Measurements from ENCODE around the gene GUCD1. TPM values are rescaled to one million over a fixed set of nuclear protein-coding genes. Genes with fewer than 3 reads are reported as not detected.

GUCD1 gene
- total and polyA plus RNA-seq, 2 of the 8 experiments (the other 6 are each of a cell fraction or from before 2014, with no cell fraction given), result 85.2 to 128 TPM

DNA sequence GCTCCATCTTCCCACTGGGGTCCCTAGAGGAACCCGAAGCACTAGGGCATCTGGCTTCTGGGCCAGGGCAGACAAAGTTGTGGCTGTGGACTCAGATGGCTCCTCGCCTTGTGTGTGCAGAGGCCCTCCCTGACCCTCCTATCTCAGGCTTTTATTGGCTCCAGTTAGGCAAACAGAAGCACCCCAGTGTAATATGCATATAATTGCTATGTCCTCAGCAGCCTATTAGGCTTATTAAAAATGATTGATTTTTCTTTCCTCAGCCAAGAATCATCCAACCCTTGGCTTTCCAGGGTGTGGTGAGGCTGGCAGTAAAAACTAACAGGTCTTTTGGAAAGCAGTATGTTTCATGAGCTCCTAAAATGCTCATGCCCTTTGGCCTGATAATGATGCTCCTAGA, 37.5 kb downstream of the GUCD1 start:
- H4K91ac ChIP-seq (replicated peaks; ENCODE audit: insufficient read length, low read length), result no peak overlapping the region
- peak overlapping the region; percentile 63; the same call in 1 of the 2 replicates for H2BK20ac ChIP-seq (ENCODE audit: low read length)
- H3K9ac ChIP-seq (replicated peaks in 1 of 4; ENCODE audit: extremely low read depth in 1 of 4, low read depth in 3 of 4, low read length in 3 of 4), result no peak overlapping the region
- no peaks in the 10 kb centered on the region for H4K20me1 ChIP-seq (replicated peaks in 1 of 2; ENCODE audit: control insufficient read depth in 1 of 2, insufficient read depth in 2 of 2, low read length in 2 of 2)
- no peak overlapping the region for H2BK12ac ChIP-seq (ENCODE audit: low read depth, low read length)
- H3K79me1 ChIP-seq (ENCODE audit: low read depth, low read length), result no peaks in the 10 kb centered on the region
- H3K23me2 ChIP-seq (ENCODE audit: low read depth, low read length), result no peaks in the 10 kb centered on the region; the same call in 1 of the 2 replicates
- H3K9me3 ChIP-seq (ENCODE audit: insufficient read depth in 2 of 2, low read depth in 1 of 2, low read length in 1 of 2), result no peaks in the 10 kb centered on the region
- ChIA-PET CTCF (ENCODE audit: partially characterized antibody) (interaction anchor here (0.6 to 7.4 kb wide), 9 partner anchors 9 to 112 kb away, joined by 3 to 48 read pairs (median 4); no protein-coding TSS in a partner anchor), POLR2A (ENCODE audit: partially characterized antibody) (interaction anchor here (0.9 kb wide), 1 partner anchor 37 kb away, joined by 3 read pairs; no protein-coding TSS in a partner anchor)
- H3K18ac ChIP-seq (ENCODE audit: extremely low read depth, low read length), result no peak overlapping the region
- H4K5ac ChIP-seq (ENCODE audit: insufficient read length, low read depth, low read length), result no peak overlapping the region
- no peak overlapping the region for H2AK5ac ChIP-seq (ENCODE audit: low read depth, low read length)
- H3K23ac ChIP-seq (ENCODE audit: insufficient read length), result no peak overlapping the region
- H3K4me1 ChIP-seq (replicated peaks in 1 of 4; ENCODE audit: control insufficient read depth in 3 of 4, insufficient read depth in 4 of 4, low read length in 3 of 4), result peaks cover 0 to 6% (median 2%) of the 10 kb centered on the region in 4 experiments; a peak in 5 of 7 replicates
- no peak overlapping the region for H3K14ac ChIP-seq (ENCODE audit: insufficient read length)
- no peak overlapping the region for H3K56ac ChIP-seq (replicated peaks; ENCODE audit: insufficient read length, low read depth, low read length)
- H3K27ac ChIP-seq (ENCODE audit: low read depth, low read length), result no peak overlapping the region
- DNase-seq (ENCODE audit: low read depth in 1 of 2, low spot score in 2 of 2) (no peak), FAIRE-seq (no peak)
- H3K79me2 ChIP-seq (ENCODE audit: control insufficient read depth in 1 of 2, insufficient read depth in 2 of 2, low read length in 2 of 2), result no peaks in the 10 kb centered on the region
- no peak overlapping the region for H2BK120ac ChIP-seq (replicated peaks; ENCODE audit: low read depth, low read length)
- 69% methylated on average over 2 of the region's 2 CpGs; no CpG with 5 or more reads in 1 of the 2 experiments for WGBS, 2 experiments (ENCODE audit: extremely low coverage in 1 of 2, insufficient coverage in 1 of 2, insufficient read length in 1 of 2, insufficient replicate concordance in 2 of 2, low coverage in 1 of 2, low lambda C conversion rate in 2 of 2, missing lambda C conversion rate in 1 of 2)
- no peak overlapping the region for H3K4ac ChIP-seq (replicated peaks; ENCODE audit: insufficient read length, low read depth, low read length)
- H2AFZ ChIP-seq (ENCODE audit: low read length), result no peak overlapping the region
- no peaks in the 10 kb centered on the region for H3K27me3 ChIP-seq (replicated peaks in 1 of 4; ENCODE audit: control insufficient read depth in 3 of 4, extremely low read depth in 1 of 4, insufficient read depth in 3 of 4, low read length in 3 of 4)
- H2BK5ac ChIP-seq (ENCODE audit: low read depth, low read length), result no peak overlapping the region; the same call in 1 of the 2 replicates
- no peak overlapping the region for H2BK15ac ChIP-seq (ENCODE audit: low read length)
- no peaks in the 10 kb centered on the region for H3K36me3 ChIP-seq (ENCODE audit: control insufficient read depth in 2 of 4, insufficient read depth in 4 of 4, low read length in 3 of 4)
- no peak overlapping the region for H4K8ac ChIP-seq (ENCODE audit: extremely low read depth, insufficient read depth, low read length)
- no peak overlapping the region for H3K4me2 ChIP-seq (ENCODE audit: insufficient read depth in 1 of 2, low read depth in 2 of 2, low read length in 2 of 2)
- H3K4me3 ChIP-seq (ENCODE audit: extremely low read depth in 1 of 4, insufficient read depth in 2 of 4, low read depth in 3 of 4, low read length in 4 of 4), result no peak overlapping the region
- TF ChIP-seq BACH1 (IDR thresholded peaks at IDR 0.05; ENCODE audit: low read length), result no peak
- no peak for TF ChIP-seq NANOG (IDR thresholded peaks at IDR 0.05; ENCODE audit: insufficient read depth, low read depth, low read length, poor library complexity, severe bottlenecking)
- no peak for TF ChIP-seq CHD1 (IDR thresholded peaks at IDR 0.05; ENCODE audit: low read depth, low read length)
- TF ChIP-seq RXRA (IDR thresholded peaks at IDR 0.05; ENCODE audit: insufficient read depth, low read depth, low read length), result no peak
- TF ChIP-seq SIRT6 (IDR thresholded peaks at IDR 0.05; ENCODE audit: low read length), result no peak
- TF ChIP-seq HDAC2 (IDR thresholded peaks at IDR 0.05; ENCODE audit: borderline replicate concordance in 1 of 2, low read depth in 2 of 2, low read length in 2 of 2), result no peak
- TF ChIP-seq SAP30 (IDR thresholded peaks at IDR 0.05; ENCODE audit: insufficient read depth, insufficient replicate concordance, low read length), result no peak
- no peak for TF ChIP-seq ZNF274 (IDR thresholded peaks at IDR 0.05; ENCODE audit: borderline replicate concordance, extremely low read depth, low read length)
- no peak for TF ChIP-seq TBP (IDR thresholded peaks at IDR 0.05; ENCODE audit: low read depth, low read length)
- no peak for TF ChIP-seq RNF2 (IDR thresholded peaks at IDR 0.05; ENCODE audit: borderline replicate concordance, low read depth, low read length, missing control alignments, poor library complexity, severe bottlenecking)
- no peak for TF ChIP-seq ASH2L (IDR thresholded peaks at IDR 0.05; ENCODE audit: low read length)
- TF ChIP-seq RAD21 (IDR thresholded peaks at IDR 0.05 in 1 of 2, conservative IDR thresholded peaks at IDR 0.05 in 1 of 2; ENCODE audit: low read depth in 2 of 2, low read length in 2 of 2), result no peak
- TF ChIP-seq GABPA (IDR thresholded peaks at IDR 0.05; ENCODE audit: borderline replicate concordance, insufficient read depth, low read length), result no peak
